GM12891 (cell line): Measurements from ENCODE around the gene ZNF783.
"Not testable (repeated sequence)": the region's sequence is repeated elsewhere in the genome, so short reads cannot be mapped to it uniquely, and the experiment has no call there.

Experiments
- PAX5 ChIP-seq: IDR thresholded peaks from 2 replicates; pipeline ENCODE4 v1.6.1; 2011; ENCODE audit warnings: low read length, moderate library complexity, mild to moderate bottlenecking; ENCODE audit not compliant: insufficient read depth, severe bottlenecking
- POLR2A ChIP-seq: IDR thresholded peaks from 2 replicates; pipeline ENCODE4 v1.6.1; 2011; ENCODE audit warnings: low read depth, low read length, control low read depth
- POLR2AphosphoS5 ChIP-seq: IDR thresholded peaks from 2 replicates; pipeline ENCODE4 v1.6.1; 2011; ENCODE audit warnings: low read depth, low read length, control low read depth
- SPI1 ChIP-seq: IDR thresholded peaks from 2 replicates; pipeline ENCODE4 v1.6.1; 2011; ENCODE audit warnings: low read depth, low read length, control low read depth
- TAF1 ChIP-seq: IDR thresholded peaks from 2 replicates; pipeline ENCODE4 v1.6.1; 2011; ENCODE audit warnings: low read depth, low read length, control low read depth

GRCh38 chr7:149274424-149274823, 12.4 kb downstream of the ZNF783 start:
- TF ChIP-seq POLR2A, POLR2AphosphoS5, PAX5, TAF1, SPI1: not testable (repeated sequence)
